HepG2 (cell line): ENCODE results near the gene LRRC8D.
"Not testable (repeated sequence)": the region's sequence is repeated elsewhere in the genome, so short reads cannot be mapped to it uniquely, and the experiment has no call there.

Experiments
- ARHGAP35 ChIP-seq: sonication (generic); formaldehyde crosslinking; IDR thresholded peaks from 2 replicates; pipeline ENCODE4 v1.9.0; 2022; ENCODE audit warnings: mild to moderate bottlenecking, inconsistent platforms, moderate library complexity, missing genetic modification reagents, borderline replicate concordance
- HNF4A ChIP-seq: sonication (generic); formaldehyde crosslinking; IDR thresholded peaks from 2 replicates; pipeline ENCODE4 v1.4.0; 2020; ENCODE audit warnings: missing genetic modification reagents
- KLF16 ChIP-seq, 2 experiments: sonication (generic) in 1 of 2; formaldehyde crosslinking in 1 of 2; IDR thresholded peaks; 2 replicates each; pipeline versions ENCODE4 v1.6.1 to v1.8.0; 2016 to 2023; ENCODE audit warnings: missing genetic modification reagents in 2 of 2, missing compliant biosample characterization in 1 of 2
- REPIN1 ChIP-seq: sonication (generic); formaldehyde crosslinking; IDR thresholded peaks from 2 replicates; pipeline ENCODE4 v1.8.0; 2022; ENCODE audit warnings: missing genetic modification reagents, low read depth, mild to moderate bottlenecking, borderline replicate concordance
- ZNF274 ChIP-seq: sonication (generic); formaldehyde crosslinking; IDR thresholded peaks from 2 replicates; pipeline ENCODE4 v1.5.1; 2020; ENCODE audit warnings: mild to moderate bottlenecking, missing genetic modification reagents
- ZNF431 ChIP-seq: sonication (generic); formaldehyde crosslinking; IDR thresholded peaks from 2 replicates; pipeline ENCODE4 v1.9.0; 2022; ENCODE audit warnings: missing genetic modification reagents, low read depth, mild to moderate bottlenecking, borderline replicate concordance
- TF ChIP-seq, protein P1 (sequence below): sonication (generic); formaldehyde crosslinking; IDR thresholded peaks from 2 replicates; pipeline ENCODE4 v1.5.0; 2020; ENCODE audit warnings: mild to moderate bottlenecking, missing genetic modification reagents, moderate library complexity
- TF ChIP-seq, protein P2 (sequence below): sonication (generic); formaldehyde crosslinking; IDR thresholded peaks from 2 replicates; pipeline ENCODE4 v1.8.0; 2022; ENCODE audit warnings: low read depth, missing genetic modification reagents
- TF ChIP-seq, protein P3 (sequence below): sonication (generic); formaldehyde crosslinking; IDR thresholded peaks from 2 replicates; pipeline ENCODE4 v1.4.0; 2020; ENCODE audit warnings: missing genetic modification reagents, borderline replicate concordance

DNA sequence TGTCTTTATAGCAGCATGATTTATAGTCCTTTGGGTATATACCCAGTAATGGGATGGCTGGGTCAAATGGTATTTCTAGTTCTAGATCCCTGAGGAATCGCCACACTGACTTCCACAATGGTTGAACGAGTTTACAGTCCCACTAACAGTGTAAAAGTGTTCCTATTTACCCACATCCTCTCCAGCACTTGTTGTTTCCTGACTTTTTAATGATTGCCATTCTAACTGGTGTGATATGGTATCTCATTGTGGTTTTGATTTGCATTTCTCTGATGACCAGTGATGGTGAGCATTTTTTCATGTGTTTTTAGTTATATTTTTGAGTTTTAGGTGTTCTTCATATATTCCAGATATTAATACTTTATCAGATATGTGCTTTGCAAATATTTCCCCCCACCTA lies 43.6 kb upstream of the LRRC8D start:
- TF ChIP-seq ARHGAP35 (CRISPR knock-in tag); HNF4A (CRISPR knock-in tag); ZNF431 (CRISPR knock-in tag); ZNF274 (CRISPR knock-in tag); REPIN1 (CRISPR knock-in tag); KLF16 (CRISPR knock-in tag; IDR thresholded peaks at IDR 0.05): not testable (repeated sequence)
- TF ChIP-seq, protein P1, sequence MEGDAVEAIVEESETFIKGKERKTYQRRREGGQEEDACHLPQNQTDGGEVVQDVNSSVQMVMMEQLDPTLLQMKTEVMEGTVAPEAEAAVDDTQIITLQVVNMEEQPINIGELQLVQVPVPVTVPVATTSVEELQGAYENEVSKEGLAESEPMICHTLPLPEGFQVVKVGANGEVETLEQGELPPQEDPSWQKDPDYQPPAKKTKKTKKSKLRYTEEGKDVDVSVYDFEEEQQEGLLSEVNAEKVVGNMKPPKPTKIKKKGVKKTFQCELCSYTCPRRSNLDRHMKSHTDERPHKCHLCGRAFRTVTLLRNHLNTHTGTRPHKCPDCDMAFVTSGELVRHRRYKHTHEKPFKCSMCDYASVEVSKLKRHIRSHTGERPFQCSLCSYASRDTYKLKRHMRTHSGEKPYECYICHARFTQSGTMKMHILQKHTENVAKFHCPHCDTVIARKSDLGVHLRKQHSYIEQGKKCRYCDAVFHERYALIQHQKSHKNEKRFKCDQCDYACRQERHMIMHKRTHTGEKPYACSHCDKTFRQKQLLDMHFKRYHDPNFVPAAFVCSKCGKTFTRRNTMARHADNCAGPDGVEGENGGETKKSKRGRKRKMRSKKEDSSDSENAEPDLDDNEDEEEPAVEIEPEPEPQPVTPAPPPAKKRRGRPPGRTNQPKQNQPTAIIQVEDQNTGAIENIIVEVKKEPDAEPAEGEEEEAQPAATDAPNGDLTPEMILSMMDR (CRISPR knock-in tag): not testable (repeated sequence)
- TF ChIP-seq, protein P2, sequence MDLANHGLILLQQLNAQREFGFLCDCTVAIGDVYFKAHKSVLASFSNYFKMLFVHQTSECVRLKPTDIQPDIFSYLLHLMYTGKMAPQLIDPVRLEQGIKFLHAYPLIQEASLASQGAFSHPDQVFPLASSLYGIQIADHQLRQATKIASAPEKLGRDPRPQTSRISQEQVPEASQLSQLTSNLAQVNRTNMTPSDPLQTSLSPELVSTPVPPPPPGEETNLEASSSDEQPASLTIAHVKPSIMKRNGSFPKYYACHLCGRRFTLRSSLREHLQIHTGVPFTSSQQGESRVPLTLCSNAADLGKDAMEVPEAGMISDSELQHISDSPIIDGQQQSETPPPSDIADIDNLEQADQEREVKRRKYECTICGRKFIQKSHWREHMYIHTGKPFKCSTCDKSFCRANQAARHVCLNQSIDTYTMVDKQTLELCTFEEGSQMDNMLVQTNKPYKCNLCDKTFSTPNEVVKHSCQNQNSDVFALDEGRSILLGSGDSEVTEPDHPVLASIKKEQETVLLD (CRISPR knock-in tag): not testable (repeated sequence)
- TF ChIP-seq, protein P3, sequence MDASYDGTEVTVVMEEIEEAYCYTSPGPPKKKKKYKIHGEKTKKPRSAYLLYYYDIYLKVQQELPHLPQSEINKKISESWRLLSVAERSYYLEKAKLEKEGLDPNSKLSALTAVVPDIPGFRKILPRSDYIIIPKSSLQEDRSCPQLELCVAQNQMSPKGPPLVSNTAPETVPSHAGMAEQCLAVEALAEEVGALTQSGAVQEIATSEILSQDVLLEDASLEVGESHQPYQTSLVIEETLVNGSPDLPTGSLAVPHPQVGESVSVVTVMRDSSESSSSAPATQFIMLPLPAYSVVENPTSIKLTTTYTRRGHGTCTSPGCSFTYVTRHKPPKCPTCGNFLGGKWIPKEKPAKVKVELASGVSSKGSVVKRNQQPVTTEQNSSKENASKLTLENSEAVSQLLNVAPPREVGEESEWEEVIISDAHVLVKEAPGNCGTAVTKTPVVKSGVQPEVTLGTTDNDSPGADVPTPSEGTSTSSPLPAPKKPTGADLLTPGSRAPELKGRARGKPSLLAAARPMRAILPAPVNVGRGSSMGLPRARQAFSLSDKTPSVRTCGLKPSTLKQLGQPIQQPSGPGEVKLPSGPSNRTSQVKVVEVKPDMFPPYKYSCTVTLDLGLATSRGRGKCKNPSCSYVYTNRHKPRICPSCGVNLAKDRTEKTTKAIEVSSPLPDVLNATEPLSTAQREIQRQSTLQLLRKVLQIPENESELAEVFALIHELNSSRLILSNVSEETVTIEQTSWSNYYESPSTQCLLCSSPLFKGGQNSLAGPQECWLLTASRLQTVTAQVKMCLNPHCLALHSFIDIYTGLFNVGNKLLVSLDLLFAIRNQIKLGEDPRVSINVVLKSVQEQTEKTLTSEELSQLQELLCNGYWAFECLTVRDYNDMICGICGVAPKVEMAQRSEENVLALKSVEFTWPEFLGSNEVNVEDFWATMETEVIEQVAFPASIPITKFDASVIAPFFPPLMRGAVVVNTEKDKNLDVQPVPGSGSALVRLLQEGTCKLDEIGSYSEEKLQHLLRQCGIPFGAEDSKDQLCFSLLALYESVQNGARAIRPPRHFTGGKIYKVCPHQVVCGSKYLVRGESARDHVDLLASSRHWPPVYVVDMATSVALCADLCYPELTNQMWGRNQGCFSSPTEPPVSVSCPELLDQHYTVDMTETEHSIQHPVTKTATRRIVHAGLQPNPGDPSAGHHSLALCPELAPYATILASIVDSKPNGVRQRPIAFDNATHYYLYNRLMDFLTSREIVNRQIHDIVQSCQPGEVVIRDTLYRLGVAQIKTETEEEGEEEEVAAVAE (CRISPR knock-in tag): not testable (repeated sequence)
